Thoracic aorta (tissue), 2 donors: ENCODE measurements around the gene KDM3A. TPM values are rescaled to one million over a fixed set of nuclear protein-coding genes. Genes with fewer than 3 reads are reported as not detected.

Experiments
- ATAC-seq: fragments of 150-250 bp; one replicate; pipeline ENCODE4 v1.8.0; 2017; ENCODE audit warnings: low read depth; ENCODE audit not compliant: insufficient number of reproducible peaks, low FRiP score
- DNase-seq: peaks from one replicate; pipeline ENCODE4 v3.0.0-alpha.2; 2020; ENCODE audit warnings: low spot score
- H3K27ac ChIP-seq, 2 donors: fragments of 200-600 bp; sonication (generic); 1 replicate in 1 of 2; 2 replicates in 1 of 2; pipeline ENCODE4 v1.5.1; 2016; ENCODE audit warnings: mild to moderate bottlenecking in 2 of 2, moderate library complexity in 2 of 2
- H3K27me3 ChIP-seq: fragments of 200-600 bp; sonication (generic); replicated peaks from 2 replicates; pipeline ENCODE4 v1.6.0; 2016; ENCODE audit warnings: mild to moderate bottlenecking; ENCODE audit not compliant: insufficient read depth
- H3K36me3 ChIP-seq: fragments of 200-600 bp; sonication (generic); one replicate; pipeline ENCODE4 v1.5.1; 2016
- H3K4me1 ChIP-seq, 2 donors: fragments of 200-600 bp; sonication (generic); 1 replicate in 1 of 2; 2 replicates in 1 of 2; pipeline versions ENCODE4 v1.5.1 to v1.6.0; 2016; ENCODE audit warnings: low read depth in 2 of 2, mild to moderate bottlenecking in 1 of 2; ENCODE audit not compliant: control insufficient read depth in 1 of 2
- H3K4me3 ChIP-seq: fragments of 200-600 bp; sonication (generic); 2 replicates; pipeline ENCODE4 v1.5.1; 2016; ENCODE audit warnings: mild to moderate bottlenecking
- H3K9me3 ChIP-seq: fragments of 200-600 bp; sonication (generic); 2 replicates; pipeline ENCODE4 v1.5.1; 2016
- total RNA-seq, 2 donors: library from RNA; depleted of rRNA; stranded (reverse); fragments of >200 nt; gene quantifications; one replicate each; pipeline versions ENCODE4 v1.1.0 to v1.2.3, GENCODE V29; 2016
- TF ChIP-seq, protein P1 (sequence below): fragments of 200-600 bp; sonication (generic); IDR thresholded peaks from one replicate; pipeline ENCODE4 v1.5.1; 2019; ENCODE audit warnings: antibody characterized with exemption

Gene KDM3A
- total RNA-seq, 2 donors from 2014 or later, result 41.7 to 74.6 TPM

DNA sequence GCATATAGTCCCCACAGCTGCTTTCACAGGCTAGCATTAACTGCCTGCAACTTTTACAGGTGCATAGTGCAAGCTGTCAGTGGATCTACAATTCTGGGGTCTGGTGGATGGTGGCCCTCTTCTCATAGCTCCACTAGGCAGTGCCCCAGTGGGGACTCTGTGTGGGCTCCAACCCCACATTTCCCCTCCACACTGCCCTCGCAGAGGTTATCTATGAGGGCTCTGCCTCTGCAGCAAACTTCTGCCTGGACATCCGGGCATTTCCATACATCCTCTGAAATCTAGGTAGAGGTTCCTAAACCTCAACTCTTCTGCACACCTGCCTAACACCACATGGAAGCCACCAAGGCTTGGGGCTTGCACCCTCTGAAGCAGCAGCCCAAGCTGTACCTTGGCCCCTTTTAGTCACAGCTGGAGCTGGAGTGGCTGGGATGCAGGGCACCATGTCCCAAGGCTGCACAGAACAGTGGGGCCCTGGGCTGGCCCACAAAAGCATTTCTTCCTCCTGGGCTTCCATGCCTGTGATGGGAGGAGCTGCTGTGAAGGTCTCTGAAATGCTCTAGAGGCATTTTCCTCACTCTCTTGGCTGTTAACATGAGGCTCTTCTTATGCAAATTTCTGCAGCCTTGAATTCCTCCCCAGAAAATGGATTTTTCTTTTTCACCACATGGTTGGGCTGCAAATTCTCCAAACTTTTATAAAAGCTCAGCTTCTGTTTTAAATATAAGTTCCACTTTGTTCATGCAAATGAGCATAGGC is 59.3 kb downstream of the KDM3A start:
- peaks cover 69% of the 10 kb centered on the region for H3K36me3 ChIP-seq
- H3K4me1 ChIP-seq, result no peaks in the 10 kb centered on the region
- DNase-seq (no peak), ATAC-seq (no peak)
- no peak overlapping the region for H3K4me3 ChIP-seq
- TF ChIP-seq, protein P1, sequence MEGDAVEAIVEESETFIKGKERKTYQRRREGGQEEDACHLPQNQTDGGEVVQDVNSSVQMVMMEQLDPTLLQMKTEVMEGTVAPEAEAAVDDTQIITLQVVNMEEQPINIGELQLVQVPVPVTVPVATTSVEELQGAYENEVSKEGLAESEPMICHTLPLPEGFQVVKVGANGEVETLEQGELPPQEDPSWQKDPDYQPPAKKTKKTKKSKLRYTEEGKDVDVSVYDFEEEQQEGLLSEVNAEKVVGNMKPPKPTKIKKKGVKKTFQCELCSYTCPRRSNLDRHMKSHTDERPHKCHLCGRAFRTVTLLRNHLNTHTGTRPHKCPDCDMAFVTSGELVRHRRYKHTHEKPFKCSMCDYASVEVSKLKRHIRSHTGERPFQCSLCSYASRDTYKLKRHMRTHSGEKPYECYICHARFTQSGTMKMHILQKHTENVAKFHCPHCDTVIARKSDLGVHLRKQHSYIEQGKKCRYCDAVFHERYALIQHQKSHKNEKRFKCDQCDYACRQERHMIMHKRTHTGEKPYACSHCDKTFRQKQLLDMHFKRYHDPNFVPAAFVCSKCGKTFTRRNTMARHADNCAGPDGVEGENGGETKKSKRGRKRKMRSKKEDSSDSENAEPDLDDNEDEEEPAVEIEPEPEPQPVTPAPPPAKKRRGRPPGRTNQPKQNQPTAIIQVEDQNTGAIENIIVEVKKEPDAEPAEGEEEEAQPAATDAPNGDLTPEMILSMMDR, result no peak
- H3K27ac ChIP-seq, result no peak overlapping the region
- no peaks in the 10 kb centered on the region for H3K27me3 ChIP-seq
- peaks cover 4% of the 10 kb centered on the region for H3K9me3 ChIP-seq

DNA sequence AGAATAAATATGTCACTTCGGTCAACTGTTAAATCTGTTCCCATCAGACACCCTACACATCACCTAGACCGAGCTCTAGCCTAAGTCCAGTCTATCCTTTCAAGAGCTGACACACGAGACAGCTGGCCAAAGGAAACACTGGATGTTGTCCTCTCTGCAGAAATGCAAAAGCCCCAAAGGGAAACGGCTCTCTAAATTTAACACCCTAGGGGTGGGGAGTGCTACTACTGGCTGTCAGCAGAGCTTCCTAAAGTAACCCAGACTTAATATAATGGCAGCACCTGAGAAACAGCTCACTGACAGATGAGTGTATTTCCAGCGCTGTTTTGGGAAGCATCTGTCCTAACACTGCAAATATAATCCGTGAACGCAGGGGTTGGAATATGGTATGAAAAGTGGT is 66.4 kb downstream of the KDM3A start:
- no peak for DNase-seq
- Histone ChIP-seq H3K9me3 (no peaks in the 10 kb centered on the region), H3K27ac (no peak overlapping the region), H3K4me1 (no peaks in the 10 kb centered on the region), H3K36me3 (peaks cover 47% of the 10 kb centered on the region), H3K27me3 (no peaks in the 10 kb centered on the region), H3K4me3 (no peak overlapping the region)
- TF ChIP-seq, protein P1, result no peak
- no peak for ATAC-seq

DNA sequence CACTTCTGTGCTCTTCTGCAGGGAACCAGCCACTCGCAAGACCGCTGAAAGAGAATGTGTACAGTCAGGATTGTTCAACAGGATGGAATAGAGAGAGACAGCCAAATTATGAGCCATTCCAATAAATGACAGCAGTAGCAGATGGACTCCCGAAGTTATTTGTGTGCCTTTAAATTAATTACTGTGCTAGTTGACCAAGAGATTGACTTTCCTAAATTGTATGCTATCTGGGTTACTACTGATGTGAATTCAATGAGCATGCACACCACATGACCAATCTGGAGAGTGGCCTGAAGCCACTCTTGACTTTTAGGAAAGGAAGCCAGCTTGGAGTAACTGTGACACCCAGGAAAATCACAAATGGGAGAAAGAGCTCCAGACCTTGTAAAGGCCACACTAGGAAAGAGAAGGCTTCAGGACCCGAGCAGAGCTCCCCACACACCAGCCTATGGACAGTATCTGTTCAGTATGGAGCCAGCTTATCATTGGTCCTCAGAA is 69.3 kb downstream of the KDM3A start:
- Histone ChIP-seq H3K27ac (no peak overlapping the region), H3K9me3 (no peaks in the 10 kb centered on the region), H3K36me3 (peaks cover 33% of the 10 kb centered on the region), H3K4me3 (no peak overlapping the region), H3K27me3 (no peaks in the 10 kb centered on the region), H3K4me1 (peaks cover 0 to 13% of the 10 kb centered on the region in 2 donors)
- DNase-seq (no peak), ATAC-seq (no peak)
- TF ChIP-seq, protein P1, result no peak

DNA sequence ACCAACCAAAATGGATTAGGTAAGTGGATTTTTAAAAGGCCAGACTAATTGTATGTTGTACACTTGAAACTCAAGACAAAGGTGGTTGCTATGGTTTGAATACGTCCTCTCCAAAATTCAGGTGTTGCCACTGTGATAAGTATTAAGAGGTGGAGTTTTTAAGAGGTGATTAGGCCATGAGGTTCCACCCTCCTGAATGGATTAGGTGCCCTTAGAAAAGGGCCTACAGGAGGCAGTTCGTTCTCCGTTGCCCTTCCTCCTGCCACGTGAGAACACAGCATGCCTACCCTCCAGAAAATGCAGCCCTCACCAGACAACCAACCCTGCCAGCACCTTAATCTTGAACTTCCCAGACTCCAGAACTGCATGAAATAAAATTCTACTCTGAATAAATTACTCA is 70.9 kb downstream of the KDM3A start:
- Histone ChIP-seq H3K9me3 (no peaks in the 10 kb centered on the region), H3K27me3 (no peaks in the 10 kb centered on the region), H3K4me1 (peaks cover 0 to 13% of the 10 kb centered on the region in 2 donors), H3K4me3 (no peak overlapping the region), H3K36me3 (peaks cover 23% of the 10 kb centered on the region), H3K27ac (no peak overlapping the region)
- ATAC-seq (no peak), DNase-seq (no peak)
- TF ChIP-seq, protein P1, result no peak

DNA sequence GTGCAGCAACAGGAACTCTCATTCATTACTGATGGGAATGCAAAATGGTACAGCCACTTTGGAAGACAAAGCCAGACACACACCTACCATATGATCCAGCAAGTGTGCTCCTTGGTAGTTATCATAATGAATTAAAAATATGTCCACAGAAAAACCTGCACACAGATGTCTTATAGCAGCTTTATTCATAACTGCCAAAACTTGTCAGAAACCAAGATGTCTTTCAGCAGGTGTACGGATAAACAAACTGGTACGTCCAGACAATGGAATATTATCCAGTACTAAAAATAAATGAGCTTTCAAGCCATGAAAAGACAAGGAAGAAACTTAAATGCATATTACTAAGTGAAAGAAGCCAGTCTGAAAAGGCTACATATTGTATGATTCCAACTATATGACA is 71.7 kb downstream of the KDM3A start:
- ATAC-seq (no peak), DNase-seq (no peak)
- H3K4me1 ChIP-seq, result peaks cover 0 to 13% of the 10 kb centered on the region in 2 donors
- H3K27ac ChIP-seq, result no peak overlapping the region
- H3K36me3 ChIP-seq, result peaks cover 16% of the 10 kb centered on the region
- no peaks in the 10 kb centered on the region for H3K27me3 ChIP-seq
- H3K9me3 ChIP-seq, result no peaks in the 10 kb centered on the region
- no peak overlapping the region for H3K4me3 ChIP-seq
- TF ChIP-seq, protein P1, result no peak
